Stimulated activated naive CD8-positive, alpha-beta T cell treated with anti-CD3 and anti-CD28 coated beads, Interleukin-15, Interleukin-2, amounts not matched to agents 100 U/mL and 50 U/mL, for 24 hours (primary cell): ENCODE results near the gene NQO2.
"Not testable (repeated sequence)": the region's sequence is repeated elsewhere in the genome, so short reads cannot be mapped to it uniquely, and the experiment has no call there.

Source experiments
- ATAC-seq: fragments of 150-1000 bp; cut with Tn5 transposase; one replicate; pipeline ENCODE4 v1.10.0; 2021
- DNase-seq: peaks from one replicate; pipeline ENCODE4 v3.0.0; 2021

The NQO2 gene

DNA sequence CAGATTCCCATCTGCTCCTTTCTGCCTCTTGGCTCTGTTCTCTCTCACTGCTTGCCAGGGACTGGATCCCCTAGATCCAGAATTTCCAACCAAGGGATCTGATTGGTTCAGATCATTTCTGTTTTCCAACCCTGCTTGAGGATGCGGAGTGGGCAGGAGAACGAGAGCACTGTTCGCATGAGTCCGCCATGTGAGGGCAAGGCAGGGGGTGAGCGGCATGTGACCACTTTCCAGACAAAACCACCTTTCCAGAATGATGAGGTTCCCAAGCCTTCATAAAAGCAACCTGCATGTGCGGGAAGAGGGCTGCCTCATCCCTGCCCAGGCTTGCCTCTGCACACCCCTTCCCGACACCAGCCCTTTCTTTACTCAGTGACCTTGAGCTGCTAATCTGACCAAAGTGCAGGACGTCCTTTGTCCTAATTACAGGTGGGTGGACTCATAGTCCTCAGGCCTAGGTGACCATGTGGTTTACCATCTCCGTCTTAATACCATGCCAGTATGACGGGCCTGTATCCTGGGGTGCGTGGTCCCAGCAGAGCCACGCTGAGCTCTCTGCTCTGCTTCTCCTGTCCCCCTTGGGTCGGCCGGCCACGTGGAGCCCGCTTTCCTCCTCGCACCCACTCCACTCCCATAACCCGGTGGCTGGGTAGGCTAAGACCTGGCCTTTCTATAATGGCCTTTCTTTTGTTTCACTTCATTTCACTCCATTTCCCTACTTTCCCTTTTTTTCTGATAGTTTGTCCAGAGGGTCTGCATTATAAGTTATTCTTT lies 14.4 kb downstream of the NQO2 start:
- ATAC-seq, result no peak

DNA sequence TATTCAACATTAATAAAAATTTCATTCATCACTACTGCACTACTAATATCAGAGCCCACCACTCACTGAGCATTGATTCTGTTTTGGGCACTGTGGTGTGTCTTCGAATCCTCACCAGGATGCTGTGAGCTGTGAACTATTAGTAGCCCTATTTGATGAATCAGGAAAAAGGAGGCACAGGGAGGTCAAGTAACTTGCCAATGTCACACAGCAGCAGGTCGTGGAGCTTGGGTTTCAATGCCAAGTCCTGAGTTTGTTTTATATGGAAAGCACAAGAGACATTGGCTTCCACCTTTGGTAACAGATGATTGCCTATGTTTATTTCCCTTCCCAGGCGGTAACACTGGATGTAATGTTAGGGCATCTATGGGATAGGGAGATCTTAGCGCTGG lies 15.0 kb downstream of the NQO2 start:
- no peak for DNase-seq
- no peak for ATAC-seq

More for the DNA sequence above, 14.4 kb downstream of the NQO2 start:
- DNase-seq, result no peak

DNA sequence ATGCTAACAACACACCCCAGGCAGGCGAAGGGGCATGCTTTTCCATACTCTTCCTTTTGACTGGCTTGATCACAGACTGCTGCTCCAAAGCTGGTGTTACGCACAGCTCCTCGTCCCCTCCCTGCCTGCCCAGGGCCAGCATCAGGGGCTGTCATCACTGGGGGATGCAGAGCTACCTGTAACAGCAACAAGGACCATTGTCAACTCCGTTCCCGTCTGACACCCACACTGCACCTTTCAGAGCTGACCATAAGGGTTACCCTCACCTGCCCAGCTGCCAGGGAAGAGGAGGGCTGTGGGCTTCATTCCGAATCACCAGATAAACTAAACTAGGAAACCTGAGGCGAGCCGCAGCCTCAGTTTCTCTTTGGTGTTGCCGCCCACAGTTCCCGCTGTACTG lies 15.4 kb downstream of the NQO2 start:
- DNase-seq, result no peak
- no peak for ATAC-seq

DNA sequence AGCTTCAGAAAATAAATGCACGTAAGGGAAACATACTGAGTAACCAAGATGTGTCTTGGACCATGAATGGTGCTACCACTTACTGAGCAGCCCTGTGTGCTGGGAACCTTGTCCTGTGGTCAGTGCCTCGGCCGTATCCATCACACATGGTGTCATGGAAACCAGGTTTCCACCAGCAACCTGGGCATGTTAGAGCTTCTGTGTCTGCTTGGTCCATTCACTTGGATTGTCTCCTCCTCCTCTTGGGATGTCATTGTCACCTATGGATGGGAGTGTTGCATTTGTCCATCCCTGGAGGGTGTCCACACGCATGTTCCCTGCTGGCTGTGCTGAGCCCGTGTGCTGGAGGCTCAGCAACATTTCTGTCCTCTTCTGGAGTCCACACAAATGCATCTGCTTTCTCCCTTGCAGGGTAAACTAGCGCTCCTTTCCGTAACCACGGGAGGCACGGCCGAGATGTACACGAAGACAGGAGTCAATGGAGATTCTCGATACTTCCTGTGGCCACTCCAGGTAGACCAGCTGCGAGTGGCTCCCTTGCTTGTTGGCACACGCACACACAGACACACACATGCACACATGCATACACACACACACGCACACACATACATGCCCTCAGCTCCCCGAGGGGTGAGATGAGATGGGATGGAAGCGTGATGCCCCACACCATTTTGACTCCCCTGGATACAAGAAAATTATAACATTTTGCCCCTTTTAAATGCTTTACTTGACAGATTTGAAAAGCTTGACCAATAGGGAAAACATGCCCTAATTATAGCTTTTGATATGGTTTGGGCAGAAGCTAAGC lies 17.0 kb downstream of the NQO2 start:
- ATAC-seq, result no peak
- DNase-seq, result no peak

DNA sequence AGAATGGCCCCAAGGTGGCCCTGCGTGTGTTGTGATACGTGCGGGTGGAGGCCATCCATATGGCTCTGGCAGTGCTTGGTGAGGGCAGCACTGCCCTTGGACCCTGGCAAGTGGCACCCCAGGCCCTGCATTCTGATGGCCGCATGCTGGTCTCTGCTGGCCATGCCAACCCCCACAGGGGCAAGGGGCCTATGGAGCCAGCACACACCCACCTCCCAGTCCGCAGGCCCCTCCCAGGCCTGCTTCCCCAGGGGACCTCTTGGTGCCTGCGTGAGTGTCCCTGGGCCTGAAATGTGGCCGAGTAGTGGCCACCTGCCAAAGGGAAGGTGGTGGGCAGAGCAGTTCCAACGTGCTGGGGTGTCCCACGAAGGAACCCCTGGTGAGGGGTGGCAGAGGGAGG lies 17.6 kb downstream of the NQO2 start:
- ATAC-seq, result no peak

DNA sequence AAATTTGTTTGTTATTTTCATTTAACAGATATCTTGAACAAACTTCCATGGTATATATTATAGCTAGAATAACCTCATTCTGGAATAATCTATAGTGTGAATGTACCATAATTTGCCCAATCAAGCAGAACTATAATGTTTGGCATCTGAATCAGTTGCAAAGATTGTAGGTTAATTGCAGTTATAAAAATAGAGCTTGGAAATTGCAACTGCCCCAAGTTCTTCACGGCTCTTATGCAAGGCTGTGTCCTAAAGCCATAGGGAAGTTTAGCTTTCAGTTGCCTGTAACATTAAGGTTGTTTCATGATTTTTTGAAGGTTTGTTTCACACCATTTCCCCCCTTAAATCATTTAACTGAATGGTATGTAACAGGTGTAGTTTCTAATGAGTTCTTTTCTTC lies 19.4 kb downstream of the NQO2 start:
- no peak for DNase-seq
- no peak for ATAC-seq

More for the DNA sequence above, 17.6 kb downstream of the NQO2 start:
- DNase-seq, result no peak

DNA sequence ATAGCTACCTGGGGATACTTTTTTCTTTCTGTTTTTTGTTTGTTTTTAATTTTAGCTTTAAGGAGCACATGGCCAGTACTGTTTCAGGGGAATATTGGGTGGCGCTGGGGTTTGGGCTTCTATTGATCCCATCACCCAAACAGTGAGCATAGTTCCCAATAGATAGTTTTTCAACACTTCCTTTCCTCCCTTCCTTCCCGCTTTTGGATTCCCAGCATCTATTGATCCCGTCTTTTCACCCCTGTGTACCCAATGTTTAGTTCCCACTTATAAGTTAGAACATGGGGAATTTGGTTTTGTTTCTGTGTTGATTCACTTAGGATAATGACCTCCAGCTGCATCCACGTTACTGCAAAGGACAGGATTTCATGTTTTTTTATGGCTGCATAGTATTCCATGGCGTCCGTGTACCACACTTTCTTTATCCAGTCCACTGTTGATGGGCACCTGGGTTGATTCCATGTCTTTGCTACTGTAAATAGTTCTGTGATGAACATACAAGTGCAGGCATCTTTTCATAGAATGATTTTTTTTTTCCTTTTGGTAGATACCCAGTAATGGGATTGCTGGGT lies 20.1 kb downstream of the NQO2 start:
- ATAC-seq (no peak), DNase-seq (no peak)

DNA sequence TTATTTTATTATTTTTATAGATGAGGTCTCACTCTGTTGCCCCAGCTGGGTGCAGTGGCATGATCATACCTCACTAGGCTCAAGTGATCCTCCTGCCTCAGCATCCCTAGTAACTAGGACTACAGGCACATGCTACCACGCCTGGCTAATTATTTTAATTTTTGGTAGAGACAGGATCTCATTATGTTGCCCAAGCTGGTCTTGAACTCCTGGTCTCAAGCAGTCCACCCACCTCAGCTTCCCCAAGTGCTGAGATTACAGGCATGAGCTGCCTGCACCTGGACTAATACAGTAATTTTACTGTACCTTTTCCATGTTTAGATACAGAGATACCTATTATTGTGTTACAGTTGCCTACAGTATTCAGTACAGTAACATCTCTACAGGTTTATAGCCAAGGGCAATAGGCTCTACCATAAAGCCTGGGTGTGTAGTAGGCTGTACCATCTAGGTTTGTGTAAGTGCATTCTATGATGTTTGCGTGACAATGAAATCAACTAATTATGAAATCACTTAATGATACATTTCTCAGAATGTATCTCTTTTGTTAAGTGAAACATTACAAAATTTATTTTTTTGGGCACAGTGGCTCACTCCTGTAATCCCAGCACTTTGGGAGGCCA lies 21.4 kb downstream of the NQO2 start:
- DNase-seq, ATAC-seq: not testable (repeated sequence)

DNA sequence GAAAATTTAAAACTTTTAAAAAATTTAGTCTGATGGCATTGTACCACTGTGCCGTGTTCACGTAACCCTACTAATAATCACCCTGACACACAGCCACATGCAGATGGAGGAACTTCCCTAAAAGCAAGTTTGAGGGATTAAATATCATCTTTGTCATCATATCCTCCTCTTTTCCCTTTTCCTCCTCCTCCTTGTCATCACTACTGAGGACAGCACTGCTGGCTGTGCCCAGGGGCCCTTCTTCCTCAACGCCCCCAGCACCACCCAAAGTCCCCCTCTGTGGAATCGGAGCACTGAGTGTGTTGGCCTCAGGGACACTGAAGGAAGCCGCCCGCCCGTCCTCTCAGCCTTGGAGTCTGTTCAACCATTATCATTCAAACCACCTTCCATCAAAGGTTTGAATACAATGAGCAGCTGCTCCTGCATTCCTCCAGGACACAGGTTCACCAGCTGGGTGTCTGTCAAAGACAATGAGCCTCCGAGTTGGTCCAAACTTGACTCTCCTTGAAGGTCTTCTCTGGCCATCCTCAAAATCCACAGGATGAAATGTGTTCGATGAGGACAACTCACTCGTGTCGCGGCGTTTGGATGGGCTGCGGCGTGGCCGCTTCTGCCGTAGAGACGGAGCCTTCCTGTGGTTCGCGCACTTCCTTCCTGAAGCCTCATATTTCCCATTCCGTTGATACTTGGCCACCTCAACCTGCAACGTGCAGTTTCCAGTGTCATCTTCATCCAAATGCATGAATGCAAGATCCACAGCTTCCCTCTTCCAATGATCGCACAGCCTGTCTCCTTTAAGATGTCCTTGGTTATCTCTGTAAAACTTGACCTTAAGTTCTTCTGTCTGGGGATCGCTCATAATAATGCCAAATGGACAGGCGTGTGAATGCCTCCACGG lies 23.3 kb downstream of the NQO2 start:
- ATAC-seq, result peak; percentile 6

DNA sequence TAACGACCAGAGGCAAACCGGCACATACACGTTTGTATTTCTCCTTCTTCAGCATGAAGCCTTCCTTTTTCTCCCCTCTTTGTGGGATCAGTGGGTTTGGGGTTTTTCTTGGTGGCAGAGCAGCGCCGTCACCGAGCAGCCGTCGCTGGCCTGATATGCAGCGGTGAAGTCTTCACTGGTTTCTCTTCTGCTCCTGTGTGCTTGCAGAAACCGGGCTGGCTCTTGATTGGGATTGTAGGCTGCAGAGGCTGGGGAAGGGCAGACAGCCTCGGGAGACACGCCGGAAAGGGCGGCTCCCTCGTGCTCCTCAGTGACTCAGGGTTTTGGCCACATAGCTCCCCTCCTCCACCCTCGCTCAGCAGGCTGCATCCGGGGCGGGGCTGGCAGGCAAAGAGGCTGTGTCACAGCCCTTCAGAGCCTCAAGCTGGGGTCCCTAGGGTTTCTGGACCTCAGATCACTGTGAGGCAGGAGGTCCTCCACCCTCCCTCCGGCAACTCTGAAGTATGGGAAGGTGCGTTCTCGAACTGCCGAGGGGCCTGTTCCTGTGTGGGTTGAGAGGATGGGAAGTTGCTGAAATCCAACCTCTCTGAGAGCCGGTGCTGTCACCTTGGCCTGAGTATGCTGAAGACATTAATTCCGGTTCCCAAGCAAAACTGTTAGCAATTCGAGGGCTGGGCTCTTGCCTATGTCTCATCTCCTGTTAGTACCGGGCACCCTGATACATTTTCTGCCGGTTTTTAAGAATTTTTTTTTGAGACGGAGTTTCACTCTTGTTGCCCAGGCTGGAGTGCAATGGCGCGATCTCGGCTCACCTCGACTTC lies 24.2 kb downstream of the NQO2 start:
- peak; percentile 93 for DNase-seq
- peak; percentile 92 for ATAC-seq

More for the DNA sequence above, 23.3 kb downstream of the NQO2 start:
- DNase-seq, result peak; percentile 58

DNA sequence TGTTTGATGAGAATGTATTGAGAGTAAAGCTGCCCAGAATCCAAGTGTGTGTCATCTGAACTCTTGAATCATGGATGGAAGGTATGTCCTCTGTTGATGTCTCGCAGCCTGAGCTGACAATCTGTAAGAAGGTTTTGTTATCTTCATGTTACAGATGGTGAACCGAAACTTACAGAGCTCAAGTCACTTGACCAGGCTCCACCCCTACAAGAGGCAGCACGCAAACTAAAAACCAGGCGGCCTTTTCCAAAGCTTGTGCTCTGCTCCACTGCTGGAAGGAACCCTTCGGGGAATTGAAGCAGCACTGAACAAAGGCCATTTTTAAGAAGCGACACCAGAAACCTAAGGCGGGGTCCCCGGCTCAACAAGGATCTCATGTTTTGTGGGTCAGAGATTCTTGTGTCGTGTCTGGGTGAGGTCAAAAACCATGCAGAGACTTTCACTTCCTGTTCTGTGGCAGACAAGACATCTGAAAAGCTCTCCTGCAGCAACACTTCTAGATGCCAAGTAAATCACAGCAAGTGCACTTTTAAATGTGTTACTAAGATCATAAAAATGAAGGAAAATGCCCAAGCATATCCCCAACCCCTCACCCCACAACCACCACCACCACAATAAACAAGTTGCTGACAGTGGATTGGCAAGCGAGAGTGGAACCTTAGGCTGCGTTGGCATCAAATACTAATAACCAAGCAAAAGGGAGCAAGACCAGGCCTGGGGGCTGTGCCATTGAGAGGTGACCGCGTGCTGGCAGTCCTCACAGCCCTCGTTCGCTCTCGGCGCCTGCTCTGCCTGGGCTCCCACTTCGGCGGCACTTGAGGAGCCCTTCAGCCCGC lies 27.3 kb downstream of the NQO2 start:
- DNase-seq (peak; percentile 28), ATAC-seq (no peak)

DNA sequence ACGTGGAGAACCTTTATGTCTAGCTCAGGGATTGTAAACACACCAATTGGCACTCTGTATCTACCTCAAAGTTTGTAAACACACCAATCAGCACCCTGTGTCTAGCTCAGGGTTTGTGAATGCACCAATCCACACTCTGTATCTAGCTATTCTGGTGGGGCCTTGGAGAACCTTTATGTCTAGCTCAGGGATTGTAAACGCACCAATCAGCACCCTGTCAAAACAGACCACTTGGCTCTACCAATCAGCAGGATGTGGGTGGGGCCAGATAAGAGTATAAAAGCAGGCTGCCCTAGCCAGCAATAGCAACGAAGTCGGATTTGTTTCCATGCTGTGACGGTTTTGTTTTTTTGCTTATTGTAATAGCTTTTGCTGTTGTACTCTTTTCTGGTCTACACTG lies 28.5 kb downstream of the NQO2 start:
- not testable (repeated sequence) for DNase-seq, ATAC-seq

DNA sequence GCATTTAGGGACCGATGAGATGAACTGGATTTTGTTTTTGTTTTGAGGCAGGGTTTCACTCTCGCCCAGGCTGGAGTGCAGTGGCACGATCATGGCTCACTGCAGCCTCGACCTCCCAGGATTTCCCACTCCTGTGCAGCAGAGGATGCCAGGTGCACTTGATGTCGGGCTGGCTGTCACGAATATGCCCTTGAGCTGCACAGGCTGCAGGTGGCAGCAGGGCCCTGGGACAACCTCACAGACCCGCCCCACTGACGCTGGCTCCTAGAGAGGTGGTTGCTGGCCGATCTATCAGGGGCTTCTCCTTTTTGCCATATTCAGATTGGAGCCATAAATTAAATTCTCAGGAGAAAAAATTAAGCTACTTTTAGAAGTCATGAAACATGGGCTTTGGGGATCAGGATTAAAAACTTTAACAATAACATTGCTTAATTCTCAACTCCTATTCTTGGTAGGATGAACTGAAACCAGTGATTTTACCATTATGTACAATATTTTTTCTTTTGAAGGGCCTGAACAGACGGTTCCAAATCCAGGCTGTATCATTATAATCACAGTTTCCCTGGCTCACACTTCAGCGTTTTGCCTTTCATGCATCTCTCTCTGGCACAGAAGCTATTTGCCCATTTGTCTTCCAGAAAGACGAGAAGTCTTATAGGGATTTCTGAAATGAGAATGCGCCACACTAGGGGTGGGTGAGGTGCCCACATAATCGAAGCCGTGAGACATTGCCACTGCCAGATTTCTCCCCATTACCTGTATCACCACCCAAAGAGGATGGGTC lies 32.4 kb downstream of the NQO2 start:
- ATAC-seq, result no peak

DNA sequence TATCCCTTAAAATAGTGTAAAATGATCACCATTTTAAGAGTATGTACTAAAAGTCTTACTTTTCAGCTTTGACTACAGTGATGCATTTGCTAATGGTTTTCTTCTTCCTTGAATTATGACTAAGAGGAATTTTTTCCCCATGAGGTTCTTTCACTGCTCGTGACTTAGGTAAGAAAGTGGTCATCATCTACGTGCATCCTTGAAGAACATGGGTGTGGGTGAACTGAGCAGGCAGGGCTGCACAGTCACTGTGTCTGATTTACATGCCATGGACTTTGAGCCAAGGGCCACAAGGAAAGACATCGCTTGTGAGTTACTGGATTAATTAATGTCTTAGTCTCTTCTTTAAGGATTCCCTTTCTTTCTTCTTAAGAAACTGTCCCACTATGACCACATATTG lies 33.3 kb downstream of the NQO2 start:
- DNase-seq (no peak), ATAC-seq (no peak)

More for the DNA sequence above, 32.4 kb downstream of the NQO2 start:
- no peak for DNase-seq

DNA sequence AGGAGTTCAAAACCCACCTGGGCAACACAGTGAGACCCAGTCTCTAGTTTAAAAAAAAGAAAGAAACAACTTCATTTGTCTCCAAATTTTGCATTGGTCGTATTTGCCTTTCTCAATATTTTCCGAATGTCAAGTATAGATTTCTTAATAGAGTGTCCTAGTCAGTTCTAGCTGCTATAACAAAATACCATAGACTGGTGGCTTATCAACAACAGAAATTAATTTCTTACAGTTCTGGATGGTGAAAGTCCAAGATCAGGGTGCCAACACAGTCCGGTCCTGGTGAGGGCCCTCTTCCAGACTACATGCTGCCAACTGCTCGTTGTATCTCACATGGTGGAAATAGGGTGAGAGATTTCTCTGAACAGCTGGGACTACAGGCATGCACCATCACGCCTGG lies 34.0 kb downstream of the NQO2 start:
- ATAC-seq (no peak), DNase-seq (no peak)

DNA sequence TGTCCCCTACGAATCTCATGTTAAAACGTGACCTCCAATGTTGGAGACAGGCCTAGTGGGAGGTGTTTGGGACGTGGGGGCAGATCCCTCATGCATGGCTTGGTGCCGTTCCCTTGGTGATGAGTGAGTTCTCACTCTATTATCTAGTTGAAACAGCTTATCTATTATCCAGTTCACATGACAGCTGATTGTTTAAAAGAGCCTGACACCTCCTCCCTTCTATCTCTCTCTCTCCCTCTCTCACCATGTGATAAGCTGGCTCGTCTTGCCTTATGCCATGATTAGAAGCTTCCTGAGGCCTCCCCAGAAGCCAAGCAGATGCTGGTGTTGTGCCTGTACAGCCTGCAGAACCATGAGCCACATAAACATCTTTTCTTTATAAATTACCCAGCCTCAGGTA lies 35.7 kb downstream of the NQO2 start:
- DNase-seq (no peak), ATAC-seq (no peak)

DNA sequence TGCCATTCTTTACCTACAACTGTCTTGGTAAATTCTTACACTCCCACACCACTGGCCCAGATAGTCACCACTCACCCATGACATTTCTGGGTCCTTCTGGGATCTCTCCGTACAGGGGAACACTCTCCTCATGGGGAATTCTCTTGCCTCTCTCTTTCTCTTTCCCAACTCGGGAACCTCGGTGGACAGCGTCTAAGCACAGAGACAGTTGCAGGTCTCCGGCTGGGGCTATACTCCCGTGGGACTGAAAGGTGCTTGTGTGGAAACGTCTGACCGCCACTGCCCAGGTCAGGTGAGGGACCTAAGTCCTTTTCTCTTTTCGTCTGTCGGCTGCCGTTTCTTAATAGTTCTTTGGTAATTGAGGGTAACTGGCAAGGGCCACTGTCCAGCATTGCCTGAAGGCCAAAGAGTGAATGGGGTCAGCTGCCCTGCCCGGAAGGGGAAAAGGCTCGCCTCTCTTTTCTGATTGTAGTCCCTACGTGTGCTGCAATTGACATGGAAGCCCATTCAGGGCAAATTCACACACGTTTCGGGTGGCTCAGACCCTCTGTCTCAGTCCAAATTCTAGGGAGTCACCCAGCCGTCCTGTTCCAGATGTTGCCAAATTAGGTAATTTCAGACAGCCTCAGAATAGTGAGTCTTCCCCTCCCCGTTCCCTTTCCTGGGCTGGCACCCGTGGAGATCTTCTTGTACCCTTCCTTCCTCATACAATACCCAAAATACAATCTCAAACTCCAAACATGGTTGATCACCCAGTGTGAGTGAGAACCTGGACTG lies 37.4 kb downstream of the NQO2 start:
- DNase-seq (no peak), ATAC-seq (no peak)
